Measurements from ENCODE around the gene CMKLR1.
A peak's percentile ranks its signal among the peaks of the same experiment; 100 is the strongest.

The CMKLR1 gene

GRCh38 chr12:108260039-108260438 lies 79.1 kb downstream of the CMKLR1 start:
- Mint-ChIP-seq H3K27me3 (ENCODE audit: low read depth) (peaks cover 22% of the 10 kb centered on the region), H3K27ac (no peak overlapping the region)

GRCh38 chr12:108257610-108258106 lies 81.5 kb downstream of the CMKLR1 start:
- no peak for TF ChIP-seq CTCF (IDR thresholded peaks at IDR 0.05; ENCODE audit: unreplicated experiment in 3 of 3)
- Mint-ChIP-seq H3K9me3 (peaks cover 32% of the 10 kb centered on the region), H3K27me3 (ENCODE audit: low read depth) (peaks cover 23% of the 10 kb centered on the region), H3K4me1 (no peaks in the 10 kb centered on the region), H3K4me3 (no peak overlapping the region), H3K36me3 (ENCODE audit: low read depth) (no peaks in the 10 kb centered on the region), H3K27ac (no peak overlapping the region)

More at GRCh38 chr12:108260039-108260438, 79.1 kb downstream of the CMKLR1 start:
- H3K4me3 Mint-ChIP-seq, result no peak overlapping the region
- H3K36me3 Mint-ChIP-seq (ENCODE audit: low read depth), result no peaks in the 10 kb centered on the region
- peaks cover 35% of the 10 kb centered on the region for H3K9me3 Mint-ChIP-seq
- no peak for TF ChIP-seq CTCF (IDR thresholded peaks at IDR 0.05; ENCODE audit: unreplicated experiment in 3 of 3)
- no peaks in the 10 kb centered on the region for H3K4me1 Mint-ChIP-seq

- no peaks in the 10 kb centered on the region for H3K36me3 Mint-ChIP-seq (ENCODE audit: low read depth)
- H3K9me3 Mint-ChIP-seq, result peaks cover 27% of the 10 kb centered on the region
- TF ChIP-seq CTCF (IDR thresholded peaks at IDR 0.05; ENCODE audit: unreplicated experiment in 3 of 3), result no peak
- no peaks in the 10 kb centered on the region for H3K4me1 Mint-ChIP-seq
- H3K4me3 Mint-ChIP-seq, result no peak overlapping the region
- peaks cover 24% of the 10 kb centered on the region for H3K27me3 Mint-ChIP-seq (ENCODE audit: low read depth)
- no peak overlapping the region for H3K27ac Mint-ChIP-seq
Measured at GRCh38 chr12:108257004-108257403, 82.1 kb downstream of the CMKLR1 start.

- Mint-ChIP-seq H3K4me3 (no peak overlapping the region), H3K36me3 (ENCODE audit: low read depth) (no peaks in the 10 kb centered on the region), H3K27ac (no peak overlapping the region), H3K4me1 (no peaks in the 10 kb centered on the region), H3K27me3 (ENCODE audit: low read depth) (peaks cover 30% of the 10 kb centered on the region), H3K9me3 (peaks cover 12% of the 10 kb centered on the region)
- no peak for TF ChIP-seq CTCF (IDR thresholded peaks at IDR 0.05; ENCODE audit: unreplicated experiment in 3 of 3)
Measured at GRCh38 chr12:108255252-108255602, 83.9 kb downstream of the CMKLR1 start.

- H3K36me3 Mint-ChIP-seq (ENCODE audit: low read depth), result no peaks in the 10 kb centered on the region
- no peaks in the 10 kb centered on the region for H3K4me1 Mint-ChIP-seq
- peaks cover 34% of the 10 kb centered on the region for H3K27me3 Mint-ChIP-seq (ENCODE audit: low read depth)
- TF ChIP-seq CTCF (IDR thresholded peaks at IDR 0.05; ENCODE audit: unreplicated experiment in 3 of 3), result no peak
- H3K9me3 Mint-ChIP-seq, result peaks cover 8% of the 10 kb centered on the region
- no peak overlapping the region for H3K4me3 Mint-ChIP-seq
- H3K27ac Mint-ChIP-seq, result no peak overlapping the region
Measured at GRCh38 chr12:108254517-108255251, 84.4 kb downstream of the CMKLR1 start.

- Mint-ChIP-seq H3K4me3 (no peak overlapping the region), H3K4me1 (no peaks in the 10 kb centered on the region), H3K9me3 (peaks cover 2% of the 10 kb centered on the region), H3K27me3 (ENCODE audit: low read depth) (peaks cover 34% of the 10 kb centered on the region), H3K27ac (peak overlapping the region in 1 of 3 experiments; percentile 76), H3K36me3 (ENCODE audit: low read depth) (no peaks in the 10 kb centered on the region)
- no peak for TF ChIP-seq CTCF (IDR thresholded peaks at IDR 0.05; ENCODE audit: unreplicated experiment in 3 of 3)
Measured at GRCh38 chr12:108254030-108254429, 85.1 kb downstream of the CMKLR1 start.
